ENCODE measurements around the gene SEC22C. TPM values are rescaled to one million over a fixed set of nuclear protein-coding genes. Genes with fewer than 3 reads are reported as not detected.

Gene SEC22C
- total and polyA plus RNA-seq, 2 donors = 46.0 to 57.8 TPM

GRCh38 chr3:42539871-42540714 lies 41.7 kb downstream of the SEC22C start:
- 65% methylated on average over 14 of the region's 14 CpGs for WGBS
- no peaks in the 10 kb centered on the region for H3K36me3 ChIP-seq (ENCODE audit: insufficient read depth)
- H3K27ac ChIP-seq (ENCODE audit: low read depth) = no peak overlapping the region
- H3K4me3 ChIP-seq (ENCODE audit: low read depth, low read length) = no peak overlapping the region
- no peaks in the 10 kb centered on the region for H3K4me1 ChIP-seq (ENCODE audit: insufficient read depth)
- no peak for DNase-seq (ENCODE audit: extremely low spot score)

- H3K27ac ChIP-seq (ENCODE audit: low read depth) = no peak overlapping the region
- DNase-seq (ENCODE audit: extremely low spot score) = no peak
- H3K4me1 ChIP-seq (ENCODE audit: insufficient read depth) = no peaks in the 10 kb centered on the region
- H3K4me3 ChIP-seq (ENCODE audit: low read depth, low read length) = no peak overlapping the region
- H3K36me3 ChIP-seq (ENCODE audit: insufficient read depth) = no peaks in the 10 kb centered on the region
Observed at GRCh38 chr3:42537350-42537749, 44.4 kb downstream of the SEC22C start.

- Histone ChIP-seq H3K4me3 (ENCODE audit: low read depth, low read length) (no peak overlapping the region), H3K27ac (ENCODE audit: low read depth) (no peak overlapping the region), H3K4me1 (ENCODE audit: insufficient read depth) (no peaks in the 10 kb centered on the region), H3K36me3 (ENCODE audit: insufficient read depth) (no peaks in the 10 kb centered on the region)
- 85% methylated on average over 35 of the region's 35 CpGs for WGBS
- no peak for DNase-seq (ENCODE audit: extremely low spot score)
Observed at GRCh38 chr3:42535981-42536784, 45.6 kb downstream of the SEC22C start.

- Histone ChIP-seq H3K4me3 (ENCODE audit: low read depth, low read length) (no peak overlapping the region), H3K27ac (ENCODE audit: low read depth) (no peak overlapping the region), H3K36me3 (ENCODE audit: insufficient read depth) (no peaks in the 10 kb centered on the region), H3K4me1 (ENCODE audit: insufficient read depth) (no peaks in the 10 kb centered on the region)
- WGBS = 64% methylated on average over 7 of the region's 7 CpGs
- no peak for DNase-seq (ENCODE audit: extremely low spot score)
Observed at GRCh38 chr3:42533161-42533897, 48.4 kb downstream of the SEC22C start.

- Histone ChIP-seq H3K4me3 (ENCODE audit: low read depth, low read length) (no peak overlapping the region), H3K4me1 (ENCODE audit: insufficient read depth) (no peaks in the 10 kb centered on the region), H3K27ac (ENCODE audit: low read depth) (no peak overlapping the region), H3K36me3 (ENCODE audit: insufficient read depth) (no peaks in the 10 kb centered on the region)
- DNase-seq (ENCODE audit: extremely low spot score) = no peak
- WGBS = 93% methylated on average over 4 of the region's 4 CpGs
Observed at GRCh38 chr3:42532229-42532628, 49.5 kb downstream of the SEC22C start.

- H3K27ac ChIP-seq (ENCODE audit: low read depth) = no peak overlapping the region
- no peak overlapping the region for H3K4me3 ChIP-seq (ENCODE audit: low read depth, low read length)
- no peak for DNase-seq (ENCODE audit: extremely low spot score)
- WGBS = 88% methylated on average over 6 of the region's 6 CpGs
- H3K36me3 ChIP-seq (ENCODE audit: insufficient read depth) = no peaks in the 10 kb centered on the region
- H3K4me1 ChIP-seq (ENCODE audit: insufficient read depth) = no peaks in the 10 kb centered on the region
Observed at GRCh38 chr3:42531470-42531869, 50.3 kb downstream of the SEC22C start.

- H3K27ac ChIP-seq (ENCODE audit: low read depth) = no peak overlapping the region
- no peaks in the 10 kb centered on the region for H3K4me1 ChIP-seq (ENCODE audit: insufficient read depth)
- no peak for DNase-seq (ENCODE audit: extremely low spot score)
- H3K4me3 ChIP-seq (ENCODE audit: low read depth, low read length) = no peak overlapping the region
- H3K36me3 ChIP-seq (ENCODE audit: insufficient read depth) = no peaks in the 10 kb centered on the region
Observed at GRCh38 chr3:42530073-42530472, 51.7 kb downstream of the SEC22C start.

GRCh38 chr3:42529468-42529867 lies 52.3 kb downstream of the SEC22C start:
- 88% methylated on average over 2 of the region's 2 CpGs for WGBS
- H3K36me3 ChIP-seq (ENCODE audit: insufficient read depth) = no peaks in the 10 kb centered on the region
- no peak for DNase-seq (ENCODE audit: extremely low spot score)
- H3K4me1 ChIP-seq (ENCODE audit: insufficient read depth) = no peaks in the 10 kb centered on the region
- H3K27ac ChIP-seq (ENCODE audit: low read depth) = no peak overlapping the region
- no peak overlapping the region for H3K4me3 ChIP-seq (ENCODE audit: low read depth, low read length)

GRCh38 chr3:42527368-42527917 lies 54.3 kb downstream of the SEC22C start:
- DNase-seq (ENCODE audit: extremely low spot score) = no peak
- no peak overlapping the region for H3K4me3 ChIP-seq (ENCODE audit: low read depth, low read length)
- WGBS = 95% methylated on average over 11 of the region's 11 CpGs

GRCh38 chr3:42526616-42527367 lies 55.0 kb downstream of the SEC22C start:
- Histone ChIP-seq H3K4me1 (ENCODE audit: insufficient read depth) (no peaks in the 10 kb centered on the region), H3K4me3 (ENCODE audit: low read depth, low read length) (no peak overlapping the region), H3K36me3 (ENCODE audit: insufficient read depth) (no peaks in the 10 kb centered on the region), H3K27ac (ENCODE audit: low read depth) (no peak overlapping the region)
- WGBS = 76% methylated on average over 15 of the region's 15 CpGs
- no peak for DNase-seq (ENCODE audit: extremely low spot score)

More at GRCh38 chr3:42527368-42527917, 54.3 kb downstream of the SEC22C start:
- H3K36me3 ChIP-seq (ENCODE audit: insufficient read depth) = no peaks in the 10 kb centered on the region
- no peaks in the 10 kb centered on the region for H3K4me1 ChIP-seq (ENCODE audit: insufficient read depth)
- H3K27ac ChIP-seq (ENCODE audit: low read depth) = no peak overlapping the region

GRCh38 chr3:42525736-42526345 lies 55.9 kb downstream of the SEC22C start:
- Histone ChIP-seq H3K27ac (ENCODE audit: low read depth) (no peak overlapping the region), H3K36me3 (ENCODE audit: insufficient read depth) (no peaks in the 10 kb centered on the region), H3K4me1 (ENCODE audit: insufficient read depth) (no peaks in the 10 kb centered on the region), H3K4me3 (ENCODE audit: low read depth, low read length) (no peak overlapping the region)
- DNase-seq (ENCODE audit: extremely low spot score) = no peak
- 86% methylated on average over 13 of the region's 13 CpGs for WGBS

- no peak overlapping the region for H3K4me3 ChIP-seq (ENCODE audit: low read depth, low read length)
- DNase-seq (ENCODE audit: extremely low spot score) = no peak
- H3K36me3 ChIP-seq (ENCODE audit: insufficient read depth) = no peaks in the 10 kb centered on the region
- H3K4me1 ChIP-seq (ENCODE audit: insufficient read depth) = no peaks in the 10 kb centered on the region
- H3K27ac ChIP-seq (ENCODE audit: low read depth) = no peak overlapping the region
- WGBS = 77% methylated on average over 4 of the region's 4 CpGs
Observed at GRCh38 chr3:42525212-42525611, 56.6 kb downstream of the SEC22C start.

Data from urinary bladder (tissue), 4 donors.